Mesendoderm (in vitro differentiated cells): ENCODE data around the gene SENP3.

ENCODE experiments used
- DNase-seq: peaks from one replicate; pipeline ENCODE4 v3.0.0; 2013
- H2AK5ac ChIP-seq: 2 replicates; pipeline ENCODE4 v1.6.1; 2013; ENCODE audit warnings: low read length, inconsistent platforms
- H2BK120ac ChIP-seq: 2 replicates; pipeline ENCODE4 v1.6.1; 2013; ENCODE audit warnings: low read depth, mild to moderate bottlenecking, low read length, moderate library complexity, mixed read lengths
- H2BK15ac ChIP-seq: replicated peaks from 2 replicates; pipeline ENCODE4 v1.6.1; 2013; ENCODE audit warnings: low read depth, mild to moderate bottlenecking, moderate library complexity
- H2BK5ac ChIP-seq: 2 replicates; pipeline ENCODE4 v1.6.1; 2013; ENCODE audit warnings: low read length, inconsistent platforms
- H3K18ac ChIP-seq: 2 replicates; pipeline ENCODE4 v1.6.1; 2013; ENCODE audit warnings: mild to moderate bottlenecking, low read length, mixed read lengths
- H3K23ac ChIP-seq: one replicate; pipeline ENCODE4 v1.6.1; 2013; ENCODE audit warnings: low read length
- H3K27ac ChIP-seq: 2 replicates; pipeline ENCODE4 v1.5.1; 2013; ENCODE audit warnings: low read depth, mild to moderate bottlenecking, inconsistent platforms, low read length, moderate library complexity
- H3K27me3 ChIP-seq: 2 replicates; pipeline ENCODE4 v1.6.1; 2013; ENCODE audit warnings: low read length, control low read depth, mild to moderate bottlenecking, inconsistent platforms; ENCODE audit not compliant: insufficient read depth, poor library complexity
- H3K36me3 ChIP-seq: 2 replicates; pipeline ENCODE4 v1.6.1; 2013; ENCODE audit warnings: low read length, inconsistent platforms; ENCODE audit not compliant: control insufficient read depth, insufficient read depth
- H3K4ac ChIP-seq: one replicate; pipeline ENCODE4 v1.6.1; 2013; ENCODE audit warnings: low read depth, mild to moderate bottlenecking, low read length, moderate library complexity
- H3K4me1 ChIP-seq: 2 replicates; pipeline ENCODE4 v1.6.1; 2013; ENCODE audit warnings: low read depth, low read length, inconsistent platforms; ENCODE audit not compliant: control insufficient read depth
- H3K4me2 ChIP-seq: 2 replicates; pipeline ENCODE4 v1.6.1; 2013; ENCODE audit warnings: low read length
- H3K4me3 ChIP-seq: 2 replicates; pipeline ENCODE4 v1.5.1; 2013; ENCODE audit warnings: mild to moderate bottlenecking, low read length
- H3K56ac ChIP-seq: one replicate; pipeline ENCODE4 v1.6.1; 2013; ENCODE audit warnings: low read length
- H3K79me1 ChIP-seq: 2 replicates; pipeline ENCODE4 v1.6.1; 2013; ENCODE audit warnings: low read length, inconsistent platforms
- H3K79me2 ChIP-seq: 2 replicates; pipeline ENCODE4 v1.6.1; 2013; ENCODE audit warnings: mild to moderate bottlenecking, low read length; ENCODE audit not compliant: control insufficient read depth, insufficient read depth
- H3K9ac ChIP-seq: 2 replicates; pipeline ENCODE4 v1.6.1; 2013; ENCODE audit warnings: low read length, inconsistent platforms
- H4K5ac ChIP-seq: one replicate; pipeline ENCODE4 v1.6.1; 2013; ENCODE audit warnings: low read length
- H4K8ac ChIP-seq: one replicate; pipeline ENCODE4 v1.6.1; 2013; ENCODE audit warnings: low read depth, mild to moderate bottlenecking, control low read depth, low read length, moderate library complexity
- WGBS: extraction: QIAGEN DNeasy Blood & Tissue Kit; methylation state at CpG from one replicate; pipeline ENCODE4 v1.1.7; 2013; ENCODE audit warnings: low lambda C conversion rate, missing lambda C conversion rate; ENCODE audit not compliant: insufficient coverage; ENCODE audit errors: extremely low coverage; 5-methylcytosine and 5-hydroxymethylcytosine counted together

SENP3 gene

GRCh38 chr17:7576432-7576937 is 14.8 kb downstream of the SENP3 start:
- Histone ChIP-seq H3K4ac (no peak overlapping the region), H3K79me2 (peaks cover 35% of the 10 kb centered on the region), H3K18ac (no peak overlapping the region), H2BK120ac (no peak overlapping the region), H2AK5ac (no peak overlapping the region), H3K4me3 (no peak overlapping the region), H3K9ac (no peak overlapping the region), H3K4me2 (no peak overlapping the region), H4K8ac (no peak overlapping the region), H4K5ac (no peak overlapping the region), H2BK5ac (no peak overlapping the region), H2BK15ac (no peak overlapping the region), H3K27ac (no peak overlapping the region), H3K27me3 (no peaks in the 10 kb centered on the region), H3K56ac (no peak overlapping the region), H3K36me3 (peaks cover 37% of the 10 kb centered on the region), H3K79me1 (peaks cover 15% of the 10 kb centered on the region), H3K4me1 (peaks cover 2% of the 10 kb centered on the region), H3K23ac (no peak overlapping the region)
- no CpG with 5 or more reads among the region's 14 CpGs for WGBS
- DNase-seq = no peak

GRCh38 chr17:7577327-7578199 is 15.8 kb downstream of the SENP3 start:
- no peak overlapping the region for H2BK120ac ChIP-seq
- no peaks in the 10 kb centered on the region for H3K27me3 ChIP-seq
- H3K23ac ChIP-seq = no peak overlapping the region
- H3K4me2 ChIP-seq = no peak overlapping the region
- H4K5ac ChIP-seq = no peak overlapping the region
- WGBS = no CpG with 5 or more reads among the region's 17 CpGs
- H3K27ac ChIP-seq = no peak overlapping the region
- no peak overlapping the region for H3K9ac ChIP-seq
- H3K4ac ChIP-seq = no peak overlapping the region
- H3K4me1 ChIP-seq = peaks cover 2% of the 10 kb centered on the region
- no peak overlapping the region for H2AK5ac ChIP-seq
- DNase-seq = no peak
- H3K79me2 ChIP-seq = peaks cover 35% of the 10 kb centered on the region
- H2BK5ac ChIP-seq = no peak overlapping the region
- H3K36me3 ChIP-seq = peaks cover 37% of the 10 kb centered on the region
- no peak overlapping the region for H3K4me3 ChIP-seq
- H4K8ac ChIP-seq = no peak overlapping the region
- no peak overlapping the region for H3K18ac ChIP-seq
- H3K79me1 ChIP-seq = peaks cover 15% of the 10 kb centered on the region
- H3K56ac ChIP-seq = no peak overlapping the region
- no peak overlapping the region for H2BK15ac ChIP-seq

DNA sequence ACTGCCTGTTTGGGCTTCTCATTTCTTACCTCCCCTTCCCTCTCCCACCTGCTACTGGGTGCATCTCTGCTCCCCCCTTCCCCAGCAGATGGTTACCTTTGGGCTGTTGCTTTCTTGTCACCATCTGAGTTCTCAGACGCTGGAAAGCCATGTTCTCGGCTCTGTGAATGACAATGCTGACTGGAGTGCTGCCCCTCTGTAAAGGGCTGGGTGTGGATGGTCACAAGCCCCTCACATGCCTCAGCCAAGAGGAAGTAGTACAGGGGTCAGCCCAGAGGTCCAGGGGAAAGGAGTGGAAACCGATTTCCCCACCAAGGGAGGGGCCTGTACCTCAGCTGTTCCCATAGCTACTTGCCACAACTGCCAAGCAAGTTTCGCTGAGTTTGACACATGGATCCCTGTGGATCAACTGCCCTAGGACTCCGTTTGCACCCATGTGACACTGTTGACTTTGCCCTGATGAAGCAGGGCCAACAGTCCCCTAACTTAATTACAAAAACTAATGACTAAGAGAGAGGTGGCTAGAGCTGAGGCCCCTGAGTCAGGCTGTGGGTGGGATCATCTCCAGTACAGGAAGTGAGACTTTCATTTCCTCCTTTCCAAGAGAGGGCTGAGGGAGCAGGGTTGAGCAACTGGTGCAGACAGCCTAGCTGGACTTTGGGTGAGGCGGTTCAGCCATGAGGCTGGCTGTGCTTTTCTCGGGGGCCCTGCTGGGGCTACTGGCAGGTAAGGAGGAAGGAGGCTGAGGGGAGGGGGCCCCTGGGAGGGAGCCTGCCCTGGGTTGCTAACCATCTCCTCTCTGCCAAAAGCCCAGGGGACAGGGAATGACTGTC is 17.5 kb downstream of the SENP3 start, which contains the start of gene CD68:
TSS of gene CD68 (plus strand) at position 638 of the 833 bp plus-strand sequence. CDS start at position 678, 40 bp downstream.
- peak; percentile 93 for DNase-seq
- peaks cover 34% of the 10 kb centered on the region for H3K36me3 ChIP-seq

DNA sequence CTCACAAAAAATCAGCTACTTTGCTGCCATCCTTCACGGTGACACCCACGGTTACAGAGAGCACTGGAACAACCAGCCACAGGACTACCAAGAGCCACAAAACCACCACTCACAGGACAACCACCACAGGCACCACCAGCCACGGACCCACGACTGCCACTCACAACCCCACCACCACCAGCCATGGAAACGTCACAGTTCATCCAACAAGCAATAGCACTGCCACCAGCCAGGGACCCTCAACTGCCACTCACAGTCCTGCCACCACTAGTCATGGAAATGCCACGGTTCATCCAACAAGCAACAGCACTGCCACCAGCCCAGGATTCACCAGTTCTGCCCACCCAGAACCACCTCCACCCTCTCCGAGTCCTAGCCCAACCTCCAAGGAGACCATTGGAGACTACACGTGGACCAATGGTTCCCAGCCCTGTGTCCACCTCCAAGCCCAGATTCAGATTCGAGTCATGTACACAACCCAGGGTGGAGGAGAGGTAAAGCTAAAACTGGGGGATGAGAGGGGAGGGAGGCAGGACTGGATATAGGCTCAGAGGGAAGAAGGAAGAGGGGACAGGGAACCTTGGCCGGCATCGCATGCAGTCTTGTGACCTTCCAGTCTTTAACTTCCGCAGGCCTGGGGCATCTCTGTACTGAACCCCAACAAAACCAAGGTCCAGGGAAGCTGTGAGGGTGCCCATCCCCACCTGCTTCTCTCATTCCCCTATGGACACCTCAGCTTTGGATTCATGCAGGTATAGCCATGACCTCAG is 18.3 kb downstream of the SENP3 start:
- peak overlapping the region; percentile 46 for H3K56ac ChIP-seq
- no peak overlapping the region for H4K8ac ChIP-seq
- H3K4me2 ChIP-seq = no peak overlapping the region
- H3K23ac ChIP-seq = no peak overlapping the region
- no peak for DNase-seq
- H3K36me3 ChIP-seq = peaks cover 27% of the 10 kb centered on the region
- no peak overlapping the region for H3K27ac ChIP-seq
- H3K4me3 ChIP-seq = no peak overlapping the region
- H3K9ac ChIP-seq = no peak overlapping the region
- H3K79me1 ChIP-seq = peaks cover 19% of the 10 kb centered on the region
- H2BK15ac ChIP-seq = no peak overlapping the region
- WGBS = no CpG with 5 or more reads among the region's 12 CpGs
- H3K4me1 ChIP-seq = peaks cover 9% of the 10 kb centered on the region
- H2BK120ac ChIP-seq = no peak overlapping the region
- H3K79me2 ChIP-seq = peaks cover 16% of the 10 kb centered on the region
- no peak overlapping the region for H2BK5ac ChIP-seq
- no peak overlapping the region for H3K18ac ChIP-seq
- no peak overlapping the region for H3K4ac ChIP-seq
- H4K5ac ChIP-seq = no peak overlapping the region
- H3K27me3 ChIP-seq = no peaks in the 10 kb centered on the region
- H2AK5ac ChIP-seq = no peak overlapping the region

More for the DNA sequence above, 17.5 kb downstream of the SENP3 start, which contains the start of gene CD68:
- no peak within 1 kb of the TSS for H2BK120ac ChIP-seq
- peaks cover 18% of the 10 kb centered on the region for H3K79me1 ChIP-seq
- peaks cover 24% of the 10 kb centered on the region for H3K79me2 ChIP-seq
- no peak within 1 kb of the TSS for H3K4me3 ChIP-seq
- H3K4me2 ChIP-seq = no peak within 1 kb of the TSS
- no peak within 1 kb of the TSS for H2AK5ac ChIP-seq
- H3K4me1 ChIP-seq = peaks cover 7% of the 10 kb centered on the region
- H3K4ac ChIP-seq = no peak within 1 kb of the TSS
- H2BK5ac ChIP-seq = no peak within 1 kb of the TSS
- no peaks in the 10 kb centered on the region for H3K27me3 ChIP-seq
- H4K8ac ChIP-seq = no peak within 1 kb of the TSS
- no CpG with 5 or more reads among the region's 7 CpGs for WGBS
- no peak within 1 kb of the TSS for H2BK15ac ChIP-seq
- no peak within 1 kb of the TSS for H3K18ac ChIP-seq
- H3K23ac ChIP-seq = no peak within 1 kb of the TSS
- H3K9ac ChIP-seq = no peak within 1 kb of the TSS
- no peak within 1 kb of the TSS for H4K5ac ChIP-seq
- peak within 1 kb of the TSS; percentile 46 for H3K56ac ChIP-seq
- no peak within 1 kb of the TSS for H3K27ac ChIP-seq
